ENCODE results near the gene PTPRD. TPM values are rescaled to one million over a fixed set of nuclear protein-coding genes. Genes with fewer than 3 reads are reported as not detected.

Gene PTPRD
- total RNA-seq, 2 experiments from 2014 or later: 0.10 TPM; not detected in 1

DNA sequence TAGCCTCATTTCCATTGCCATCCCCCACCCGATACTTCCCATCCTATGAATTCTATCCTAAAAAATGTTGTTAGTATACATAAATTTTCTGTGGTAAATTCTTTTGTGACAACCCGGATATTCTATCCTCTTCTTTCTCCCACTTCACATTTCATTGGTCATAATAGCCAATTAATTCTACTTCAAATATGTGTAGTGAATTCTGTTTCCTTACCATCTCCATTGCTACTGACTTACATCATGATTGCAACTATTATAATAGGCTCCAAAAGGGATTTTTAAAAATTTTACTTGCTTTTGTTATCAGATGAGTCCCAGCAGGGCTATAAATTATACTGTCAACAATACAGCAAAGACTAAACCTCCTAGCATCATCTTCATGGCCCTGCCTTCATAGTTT lies 1326.8 kb downstream of the PTPRD start:
- Mint-ChIP-seq H3K27ac (no peak overlapping the region), H3K4me3 (no peak overlapping the region), H3K27me3 (no peaks in the 10 kb centered on the region), H3K4me1 (ENCODE audit: low read depth) (no peaks in the 10 kb centered on the region), H3K9me3 (no peaks in the 10 kb centered on the region), H3K36me3 (no peaks in the 10 kb centered on the region)
- ChIA-PET CTCF (no interaction called here), POLR2A (no interaction called here)
- no peak for DNase-seq
- intact Hi-C loops (cut with micrococcal nuclease): no loop called here

DNA sequence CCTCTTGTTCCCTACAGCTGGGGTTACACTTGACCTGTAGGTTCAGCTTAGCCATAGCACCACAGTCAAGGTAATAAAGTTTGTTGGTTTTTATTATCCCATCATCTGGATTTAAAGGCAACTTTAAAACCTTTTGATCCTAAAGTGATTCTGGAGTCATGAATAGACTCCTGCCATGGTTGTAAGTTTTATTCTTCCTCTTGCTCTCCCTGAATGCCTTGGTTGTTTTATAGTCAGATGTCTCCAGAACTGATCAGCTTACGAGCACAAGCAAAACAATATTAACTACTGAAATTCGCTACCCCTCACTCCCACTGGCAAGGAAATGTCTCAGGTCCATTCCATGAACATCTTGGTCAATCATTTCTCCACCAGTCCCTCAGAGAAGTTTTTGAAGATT lies 1328.6 kb downstream of the PTPRD start:
- no peak overlapping the region for H3K4me3 Mint-ChIP-seq
- CTCF ChIA-PET: no interaction called here
- intact Hi-C loops (cut with micrococcal nuclease): no loop called here
- H3K9me3 Mint-ChIP-seq: no peaks in the 10 kb centered on the region
- POLR2A ChIA-PET: no interaction called here
- no peak overlapping the region for H3K27ac Mint-ChIP-seq
- no peaks in the 10 kb centered on the region for H3K4me1 Mint-ChIP-seq (ENCODE audit: low read depth)
- H3K27me3 Mint-ChIP-seq: no peaks in the 10 kb centered on the region
- H3K36me3 Mint-ChIP-seq: no peaks in the 10 kb centered on the region
- no peak for DNase-seq

DNA sequence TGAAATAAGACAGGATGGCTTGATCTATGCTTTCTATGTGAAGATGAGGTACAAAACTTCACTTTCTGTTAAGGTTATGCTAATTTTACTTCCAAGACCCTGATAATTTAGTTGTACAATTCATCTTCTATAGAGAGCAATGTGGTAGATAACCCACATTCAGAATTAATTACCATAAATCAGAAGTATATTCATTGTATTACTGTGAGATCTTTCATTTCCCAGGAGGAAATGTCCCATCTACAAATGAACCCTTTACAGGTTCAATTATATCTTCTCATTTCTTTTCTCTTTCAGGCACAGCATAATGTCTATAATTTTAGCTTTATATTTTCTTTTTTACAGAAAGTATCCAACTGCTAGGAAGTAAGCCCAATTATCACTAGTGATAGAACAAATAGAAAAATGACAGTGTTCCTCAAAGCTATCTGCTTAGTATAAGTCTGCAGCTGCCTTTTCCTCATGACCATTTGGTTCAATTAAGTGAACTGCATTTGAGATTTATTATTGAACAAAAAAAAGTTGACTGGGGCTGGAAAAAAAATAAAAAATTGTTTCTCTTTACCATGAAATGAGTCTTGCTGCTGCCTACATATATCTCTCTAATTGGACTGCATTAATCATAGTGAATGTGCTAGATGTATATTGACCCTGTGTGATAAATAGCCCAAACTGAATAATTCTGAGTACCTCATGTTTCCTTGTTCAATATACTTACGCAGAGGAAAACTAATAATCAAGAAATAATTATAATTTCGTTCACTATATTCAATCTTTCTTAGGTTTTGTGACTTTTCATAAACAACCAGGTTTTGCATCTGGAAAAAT lies 1329.4 kb downstream of the PTPRD start:
- POLR2A ChIA-PET: no interaction called here
- no peaks in the 10 kb centered on the region for H3K36me3 Mint-ChIP-seq
- H3K4me3 Mint-ChIP-seq: no peak overlapping the region
- DNase-seq: no peak
- no peaks in the 10 kb centered on the region for H3K27me3 Mint-ChIP-seq
- CTCF ChIA-PET: no interaction called here
- intact Hi-C loops (cut with micrococcal nuclease): no loop called here
- no peak overlapping the region for H3K27ac Mint-ChIP-seq
- no peaks in the 10 kb centered on the region for H3K4me1 Mint-ChIP-seq (ENCODE audit: low read depth)
- H3K9me3 Mint-ChIP-seq: no peaks in the 10 kb centered on the region

DNA sequence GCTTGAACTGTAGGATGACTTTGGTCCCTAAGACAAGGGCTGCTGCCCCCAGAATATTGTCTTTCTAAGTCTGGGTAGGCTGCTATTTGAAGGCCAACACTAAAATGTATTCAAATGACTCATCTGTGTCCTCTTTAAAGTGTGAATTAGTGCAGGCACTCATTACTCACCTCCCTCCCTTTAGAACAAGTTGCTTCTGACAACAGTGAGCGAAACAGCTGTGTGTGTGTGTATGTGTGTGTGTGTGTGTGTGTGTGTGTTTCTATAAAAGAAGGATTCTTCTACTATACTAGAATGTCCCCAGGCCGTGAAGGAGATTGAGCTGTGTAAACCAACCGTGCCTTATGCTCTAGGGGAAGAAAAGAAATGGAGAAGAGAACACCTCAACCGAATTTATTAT lies 1337.2 kb downstream of the PTPRD start:
- H3K27me3 Mint-ChIP-seq: no peaks in the 10 kb centered on the region
- intact Hi-C loops (cut with micrococcal nuclease): no loop called here

DNA sequence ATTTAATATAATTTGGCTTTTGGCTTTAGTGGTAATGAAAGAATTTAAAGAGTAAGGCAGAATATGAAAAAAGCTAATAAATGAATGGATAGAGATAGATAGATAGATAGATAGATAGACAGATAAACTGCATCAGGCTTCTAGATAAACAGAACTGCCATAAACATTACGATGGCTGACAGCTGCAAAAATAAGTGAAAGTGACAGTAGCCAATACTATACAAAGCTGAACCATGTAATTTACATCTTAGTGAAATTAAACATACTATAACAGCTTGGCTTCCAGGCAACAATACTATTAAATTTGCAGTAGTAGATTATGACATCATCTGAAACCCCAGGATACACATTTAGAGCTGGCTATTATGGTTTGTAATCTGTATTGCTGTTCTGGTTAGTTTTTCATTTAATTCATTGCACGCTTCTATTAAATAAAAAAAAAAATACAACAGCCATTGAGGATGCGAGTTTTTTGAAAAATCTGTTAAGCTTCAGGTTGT lies 1354.8 kb downstream of the PTPRD start:
- DNase-seq: no peak
- Mint-ChIP-seq H3K4me3 (no peak overlapping the region), H3K27me3 (no peaks in the 10 kb centered on the region), H3K4me1 (ENCODE audit: low read depth) (no peaks in the 10 kb centered on the region), H3K36me3 (no peaks in the 10 kb centered on the region), H3K9me3 (peaks cover 3% of the 10 kb centered on the region), H3K27ac (no peak overlapping the region)
- ChIA-PET POLR2A (no interaction called here), CTCF (interaction anchor here (1.1 kb wide), 1 partner anchor 93 kb away, joined by 3 read pairs; no protein-coding TSS in a partner anchor)
- intact Hi-C loops (cut with micrococcal nuclease): no loop called here

More for the DNA sequence above, 1337.2 kb downstream of the PTPRD start:
- ChIA-PET POLR2A (no interaction called here), CTCF (no interaction called here)
- Mint-ChIP-seq H3K9me3 (peaks cover under 1% of the 10 kb centered on the region), H3K4me1 (ENCODE audit: low read depth) (no peaks in the 10 kb centered on the region), H3K36me3 (no peaks in the 10 kb centered on the region), H3K27ac (no peak overlapping the region), H3K4me3 (no peak overlapping the region)
- DNase-seq: no peak

DNA sequence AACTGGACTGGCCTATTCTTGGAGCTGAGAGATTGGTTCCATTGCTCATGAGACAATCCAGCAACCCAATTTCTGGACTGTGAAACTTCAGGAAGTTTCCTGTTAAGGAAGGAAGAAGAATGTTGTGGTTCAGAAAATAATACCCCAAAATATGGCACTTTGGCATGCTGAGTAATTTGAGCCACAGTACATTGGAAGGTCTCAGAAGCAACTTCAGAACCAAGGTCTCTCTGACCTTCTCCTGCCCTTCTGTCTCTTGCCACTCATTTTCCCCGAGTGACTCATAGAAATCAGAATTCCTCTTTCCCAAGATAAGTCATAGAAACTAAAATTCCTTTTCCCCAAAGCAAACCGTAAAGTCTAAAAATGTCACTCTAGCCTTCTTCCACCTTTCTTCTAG lies 1366.1 kb downstream of the PTPRD start:
- ChIA-PET POLR2A (no interaction called here), CTCF (no interaction called here)
- Mint-ChIP-seq H3K4me3 (no peak overlapping the region), H3K4me1 (ENCODE audit: low read depth) (no peaks in the 10 kb centered on the region), H3K9me3 (peaks cover 9% of the 10 kb centered on the region), H3K36me3 (no peaks in the 10 kb centered on the region), H3K27ac (no peak overlapping the region), H3K27me3 (no peaks in the 10 kb centered on the region)
- no peak for DNase-seq
- intact Hi-C loops (cut with micrococcal nuclease): no loop called here

DNA sequence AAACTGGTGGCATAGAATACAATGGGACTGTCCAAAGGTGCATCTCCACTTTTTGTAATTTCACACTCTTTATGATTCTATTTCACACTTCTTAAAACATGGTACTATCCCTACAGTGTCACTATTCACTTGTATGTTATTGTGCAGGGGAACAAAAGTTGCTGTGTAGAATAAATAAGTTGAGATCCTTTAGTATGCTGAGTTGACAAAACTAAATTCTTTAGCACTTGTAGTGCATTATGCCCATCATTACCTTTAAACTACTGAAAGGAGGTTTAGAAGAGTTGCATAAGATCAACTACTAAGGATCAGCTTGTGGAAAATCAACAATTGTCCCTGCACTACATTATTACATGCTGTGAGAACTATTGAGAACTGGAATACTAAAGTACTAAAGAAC lies 1380.9 kb downstream of the PTPRD start:
- DNase-seq: no peak
- CTCF ChIA-PET: no interaction called here
- Mint-ChIP-seq H3K9me3 (peaks cover 15% of the 10 kb centered on the region), H3K4me1 (ENCODE audit: low read depth) (no peaks in the 10 kb centered on the region), H3K4me3 (no peak overlapping the region), H3K27ac (no peak overlapping the region), H3K27me3 (no peaks in the 10 kb centered on the region), H3K36me3 (peaks cover 2% of the 10 kb centered on the region)
- intact Hi-C loops (cut with micrococcal nuclease): no loop called here
- POLR2A ChIA-PET: no interaction called here

DNA sequence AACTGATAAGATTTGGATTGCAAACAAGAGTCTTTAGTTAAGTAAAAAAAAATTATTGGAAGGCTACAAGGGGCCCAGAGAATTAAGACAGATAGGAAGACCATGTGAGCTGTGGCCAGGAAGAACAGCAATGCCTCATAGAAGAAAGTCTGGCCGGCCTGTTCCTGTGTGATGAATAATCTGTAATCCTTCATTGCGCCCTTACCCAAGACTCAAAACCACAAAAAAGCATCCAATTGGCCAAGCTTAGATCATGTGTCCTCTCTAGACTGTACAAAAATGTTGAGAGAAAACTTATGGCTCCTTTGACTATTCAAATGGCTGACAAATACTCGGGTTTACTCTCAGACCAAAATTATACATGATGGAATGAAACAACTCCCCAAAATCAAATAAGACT lies 1383.5 kb downstream of the PTPRD start:
- DNase-seq: no peak
- H3K9me3 Mint-ChIP-seq: peaks cover 3% of the 10 kb centered on the region
- H3K27ac Mint-ChIP-seq: no peak overlapping the region
- H3K27me3 Mint-ChIP-seq: no peaks in the 10 kb centered on the region
- H3K4me3 Mint-ChIP-seq: no peak overlapping the region
- ChIA-PET CTCF (no interaction called here), POLR2A (no interaction called here)
- intact Hi-C loops (cut with micrococcal nuclease): no loop called here
- H3K4me1 Mint-ChIP-seq (ENCODE audit: low read depth): no peaks in the 10 kb centered on the region
- H3K36me3 Mint-ChIP-seq: no peaks in the 10 kb centered on the region

DNA sequence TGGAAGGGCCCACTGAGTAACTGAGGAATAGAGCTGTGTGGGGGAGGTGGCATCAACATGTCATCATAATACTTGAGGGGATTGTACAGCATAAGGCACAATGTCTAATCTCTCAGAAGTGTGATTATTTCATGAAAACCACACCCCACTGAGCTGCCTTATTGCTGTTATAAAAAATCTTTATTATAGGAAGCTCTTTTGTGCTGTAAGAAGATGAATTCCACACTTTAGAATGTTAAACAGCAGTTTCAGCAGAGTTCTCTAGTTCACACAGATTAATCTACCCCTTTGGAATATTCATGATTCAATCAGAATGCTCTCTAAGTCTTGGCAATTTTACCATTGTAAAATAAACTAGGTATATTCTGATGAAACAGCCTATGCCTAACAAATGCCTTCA lies 1389.6 kb downstream of the PTPRD start:
- Mint-ChIP-seq H3K9me3 (no peaks in the 10 kb centered on the region), H3K27me3 (no peaks in the 10 kb centered on the region), H3K36me3 (no peaks in the 10 kb centered on the region), H3K27ac (no peak overlapping the region), H3K4me3 (no peak overlapping the region), H3K4me1 (ENCODE audit: low read depth) (no peaks in the 10 kb centered on the region)
- ChIA-PET CTCF (no interaction called here), POLR2A (no interaction called here)
- DNase-seq: no peak
- intact Hi-C loops (cut with micrococcal nuclease): no loop called here

DNA sequence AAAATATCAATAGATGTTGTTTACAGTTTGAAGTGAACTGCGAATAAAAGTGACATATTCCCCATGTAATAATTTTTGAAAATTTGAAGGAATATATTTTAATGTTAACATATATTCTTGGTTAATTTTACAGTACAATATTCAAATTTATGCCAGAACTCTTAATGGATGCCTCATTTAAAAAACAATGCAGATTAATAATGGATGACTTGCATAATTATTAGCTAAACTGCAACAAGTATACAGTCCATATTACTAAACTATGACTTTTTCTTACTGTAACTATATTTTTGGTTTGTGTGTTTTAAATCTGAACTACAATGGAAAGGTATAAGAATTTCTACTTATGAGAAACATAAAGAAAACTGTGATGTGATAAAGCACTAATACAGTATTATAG lies 1390.1 kb downstream of the PTPRD start:
- no peak for DNase-seq
- no peaks in the 10 kb centered on the region for H3K36me3 Mint-ChIP-seq
- H3K9me3 Mint-ChIP-seq: no peaks in the 10 kb centered on the region
- H3K27me3 Mint-ChIP-seq: no peaks in the 10 kb centered on the region
- intact Hi-C loops (cut with micrococcal nuclease): no loop called here
- ChIA-PET POLR2A (no interaction called here), CTCF (no interaction called here)
- no peak overlapping the region for H3K27ac Mint-ChIP-seq
- no peaks in the 10 kb centered on the region for H3K4me1 Mint-ChIP-seq (ENCODE audit: low read depth)
- H3K4me3 Mint-ChIP-seq: no peak overlapping the region

DNA sequence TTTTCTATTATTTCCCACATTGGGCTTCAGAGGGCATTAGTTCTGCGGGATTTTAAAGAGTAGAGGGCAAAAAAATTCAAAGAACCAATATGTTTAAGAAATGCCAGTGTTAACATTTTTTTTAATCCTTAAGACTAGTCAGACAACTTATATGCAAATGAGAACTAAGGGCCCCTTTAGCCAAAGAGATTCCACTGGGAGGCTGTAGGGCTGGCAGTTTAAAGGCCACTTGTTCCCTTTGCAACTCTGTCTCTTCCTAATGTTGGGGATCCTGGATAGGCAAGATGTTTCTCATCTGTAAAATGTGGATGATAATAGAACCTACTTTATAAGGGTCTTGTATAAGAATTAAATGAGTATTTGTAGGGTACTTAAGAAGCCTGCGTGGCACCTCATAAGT lies 1395.9 kb downstream of the PTPRD start:
- H3K27me3 Mint-ChIP-seq: no peaks in the 10 kb centered on the region
- ChIA-PET POLR2A (no interaction called here), CTCF (no interaction called here)
- H3K36me3 Mint-ChIP-seq: no peaks in the 10 kb centered on the region
- intact Hi-C loops (cut with micrococcal nuclease): no loop called here
- no peak overlapping the region for H3K27ac Mint-ChIP-seq
- no peaks in the 10 kb centered on the region for H3K4me1 Mint-ChIP-seq (ENCODE audit: low read depth)
- H3K9me3 Mint-ChIP-seq: peaks cover 2% of the 10 kb centered on the region
- no peak for DNase-seq
- H3K4me3 Mint-ChIP-seq: no peak overlapping the region

DNA sequence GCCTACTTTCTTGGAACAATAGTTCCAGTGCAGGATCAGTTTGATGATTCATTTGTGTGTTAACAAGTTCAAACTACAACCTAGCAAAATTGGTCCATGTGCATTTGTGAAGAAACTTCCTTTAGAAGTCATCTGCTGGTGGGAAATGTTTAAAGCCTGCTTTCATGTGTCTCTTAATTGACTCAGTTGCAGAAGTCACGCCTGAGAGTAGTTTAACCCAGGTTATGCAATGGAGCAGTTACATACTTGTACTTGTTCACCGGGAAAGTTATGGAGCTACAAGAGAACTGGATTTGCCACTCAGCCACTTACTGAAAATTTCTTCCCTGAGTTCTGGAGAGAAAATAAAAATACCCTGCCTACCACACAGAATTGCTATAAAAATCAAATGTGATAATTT lies 1397.8 kb downstream of the PTPRD start:
- no peak for DNase-seq
- H3K4me1 Mint-ChIP-seq (ENCODE audit: low read depth): no peaks in the 10 kb centered on the region
- peaks cover 2% of the 10 kb centered on the region for H3K9me3 Mint-ChIP-seq
- ChIA-PET POLR2A (no interaction called here), CTCF (no interaction called here)
- H3K36me3 Mint-ChIP-seq: no peaks in the 10 kb centered on the region
- intact Hi-C loops (cut with micrococcal nuclease): no loop called here
- H3K27me3 Mint-ChIP-seq: no peaks in the 10 kb centered on the region
- no peak overlapping the region for H3K4me3 Mint-ChIP-seq
- no peak overlapping the region for H3K27ac Mint-ChIP-seq

DNA sequence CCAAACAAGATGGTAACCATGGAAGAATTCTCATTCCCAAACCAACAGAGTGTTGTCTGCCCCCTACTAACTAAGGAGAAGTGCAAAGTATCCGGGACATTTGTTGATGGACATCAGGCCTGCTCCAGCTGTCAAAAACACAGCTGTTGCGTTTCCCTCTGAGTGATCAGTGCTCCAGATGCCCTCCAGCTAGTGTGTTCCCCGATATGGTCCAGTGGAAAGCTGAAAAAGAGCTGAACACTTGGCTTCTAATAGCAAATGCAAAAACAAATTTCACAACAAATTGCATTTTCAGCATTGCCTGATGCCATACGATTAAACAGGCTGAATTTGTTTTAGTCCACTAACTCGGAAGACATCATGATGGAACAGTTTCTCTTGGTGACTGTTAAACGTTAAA lies 1398.7 kb downstream of the PTPRD start:
- no peaks in the 10 kb centered on the region for H3K36me3 Mint-ChIP-seq
- intact Hi-C loops (cut with micrococcal nuclease): no loop called here
- H3K4me1 Mint-ChIP-seq (ENCODE audit: low read depth): no peaks in the 10 kb centered on the region
- H3K9me3 Mint-ChIP-seq: peaks cover 2% of the 10 kb centered on the region
- DNase-seq: no peak
- H3K27me3 Mint-ChIP-seq: no peaks in the 10 kb centered on the region
- ChIA-PET CTCF (no interaction called here), POLR2A (interaction anchor here (0.6 kb wide), 1 partner anchor 118 kb away, joined by 5 read pairs; no protein-coding TSS in a partner anchor)
- no peak overlapping the region for H3K27ac Mint-ChIP-seq
- no peak overlapping the region for H3K4me3 Mint-ChIP-seq
